Renal pelvis (tissue), 3 donors: ENCODE measurements around the gene SLC37A2. TPM values are rescaled to one million over a fixed set of nuclear protein-coding genes. Genes with fewer than 3 reads are reported as not detected.

Source experiments
- polyA plus RNA-seq, 3 donors: library from polyadenylated mRNA; unstranded; fragments of 120-200 nt; gene quantifications; one replicate each; pipeline ENCODE4 v1.2.1, GENCODE V29; 2013; ENCODE audit not compliant: insufficient read length in 3 of 3

The SLC37A2 gene
- polyA plus RNA-seq, 3 donors: 1.9 to 2.8 (median 2.0) TPM

Other genes starting within 250 kb of the SLC37A2 start
- gene ROBO3, start 197.9 kb upstream of the SLC37A2 start, polyA plus RNA-seq: 10 to 100 TPM; 25.0 to 30.2 (median 29.9) TPM
- 10 to 100 TPM; 19.3 to 26.4 (median 24.8) TPM for gene ROBO4, start 165.4 kb upstream of the SLC37A2 start, polyA plus RNA-seq
- gene HEPN1, start 144.1 kb upstream of the SLC37A2 start, polyA plus RNA-seq: 1 to 10 TPM; 1.3 to 2.2 (median 1.8) TPM
- gene HEPACAM, start 127.3 kb upstream of the SLC37A2 start, polyA plus RNA-seq: 1 to 10 TPM; 2.3 to 3.8 (median 3.4) TPM
- gene CCDC15, start 109.1 kb upstream of the SLC37A2 start, polyA plus RNA-seq: 1 to 10 TPM; 3.8 to 4.0 (median 3.9) TPM
- gene TMEM218, start 48.3 kb downstream of the SLC37A2 start, polyA plus RNA-seq: 10 to 100 TPM; 50.0 to 52.8 (median 51.2) TPM
- 10 to 100 TPM; 11.3 to 14.8 (median 13.4) TPM for gene PKNOX2, start 101.4 kb downstream of the SLC37A2 start, polyA plus RNA-seq